H9 (cell line): Measurements from ENCODE around the gene MCHR2. TPM values are rescaled to one million over a fixed set of nuclear protein-coding genes. Genes with fewer than 3 reads are reported as not detected.
A peak's percentile ranks its signal among the peaks of the same experiment; 100 is the strongest.
"Not testable (repeated sequence)": the region's sequence is repeated elsewhere in the genome, so short reads cannot be mapped to it uniquely, and the experiment has no call there.

Experiments used
- DNase-seq: peaks from one replicate; pipeline ENCODE4 v3.0.0-alpha.2; 2017
- H2AFZ ChIP-seq: one replicate; pipeline ENCODE4 v1.6.1; 2013; ENCODE audit warnings: mild to moderate bottlenecking, low read length, control low read depth, moderate library complexity
- H2AK5ac ChIP-seq: 2 replicates; pipeline ENCODE4 v1.6.1; 2013; ENCODE audit warnings: low read length, control low read depth, mixed read lengths; ENCODE audit not compliant: insufficient read length
- H2BK120ac ChIP-seq: one replicate; pipeline ENCODE4 v1.6.1; 2013; ENCODE audit warnings: low read depth, mild to moderate bottlenecking, low read length, control low read depth, inconsistent platforms; ENCODE audit not compliant: poor library complexity, severe bottlenecking
- H2BK12ac ChIP-seq: 2 replicates; pipeline ENCODE4 v1.6.1; 2013; ENCODE audit warnings: low read length, control low read depth, mixed read lengths, low read depth; ENCODE audit not compliant: insufficient read length
- H2BK15ac ChIP-seq: 2 replicates; pipeline ENCODE4 v1.6.1; 2013; ENCODE audit warnings: low read depth, low read length, control low read depth
- H2BK20ac ChIP-seq: one replicate; pipeline ENCODE4 v1.6.1; 2013; ENCODE audit warnings: low read depth, mild to moderate bottlenecking, low read length, control low read depth, inconsistent platforms; ENCODE audit not compliant: poor library complexity, severe bottlenecking
- H2BK5ac ChIP-seq: 2 replicates; pipeline ENCODE4 v1.6.1; 2013; ENCODE audit warnings: low read length, control low read depth, mixed read lengths; ENCODE audit not compliant: insufficient read length
- H3K14ac ChIP-seq: 2 replicates; pipeline ENCODE4 v1.6.1; 2013; ENCODE audit warnings: low read length, control low read depth; ENCODE audit not compliant: insufficient read depth
- H3K18ac ChIP-seq: 2 replicates; pipeline ENCODE4 v1.6.1; 2013; ENCODE audit warnings: low read depth, mild to moderate bottlenecking, mixed read lengths, low read length, control low read depth; ENCODE audit not compliant: insufficient read length
- H3K23ac ChIP-seq: 2 replicates; pipeline ENCODE4 v1.6.1; 2013; ENCODE audit warnings: low read length, control low read depth, mixed read lengths, low read depth; ENCODE audit not compliant: insufficient read length
- H3K23me2 ChIP-seq: 2 replicates; pipeline ENCODE4 v1.6.1; 2013; ENCODE audit warnings: low read depth, mild to moderate bottlenecking, mixed read lengths, low read length, control low read depth; ENCODE audit not compliant: insufficient read length, poor library complexity, severe bottlenecking
- H3K27ac ChIP-seq: 2 replicates; pipeline ENCODE4 v1.5.1; 2013; ENCODE audit warnings: low read length, control low read depth, mixed read lengths, low read depth; ENCODE audit not compliant: insufficient read length
- H3K27me3 ChIP-seq: 2 replicates; pipeline ENCODE4 v1.6.1; 2013; ENCODE audit warnings: low read length, control low read depth, inconsistent platforms; ENCODE audit not compliant: insufficient read depth
- H3K4ac ChIP-seq: 2 replicates; pipeline ENCODE4 v1.6.1; 2013; ENCODE audit warnings: low read depth, mild to moderate bottlenecking, control low read depth, inconsistent platforms, low read length, moderate library complexity
- H3K4me1 ChIP-seq: 2 replicates; pipeline ENCODE4 v1.6.1; 2013; ENCODE audit warnings: low read length, control low read depth, inconsistent platforms; ENCODE audit not compliant: insufficient read depth
- H3K4me2 ChIP-seq: 2 replicates; pipeline ENCODE4 v1.6.1; 2013; ENCODE audit warnings: low read length, control low read depth, mixed read lengths; ENCODE audit not compliant: insufficient read length, insufficient read depth
- H3K56ac ChIP-seq: 2 replicates; pipeline ENCODE4 v1.6.1; 2013; ENCODE audit warnings: low read depth, mild to moderate bottlenecking, mixed read lengths, low read length, control low read depth; ENCODE audit not compliant: insufficient read length
- H3K79me1 ChIP-seq: 2 replicates; pipeline ENCODE4 v1.6.1; 2013; ENCODE audit warnings: low read depth, mild to moderate bottlenecking, moderate library complexity, low read length, control low read depth, inconsistent platforms; ENCODE audit not compliant: insufficient read depth, poor library complexity, severe bottlenecking
- H3K79me2 ChIP-seq: 2 replicates; pipeline ENCODE4 v1.6.1; 2013; ENCODE audit warnings: low read length, control low read depth, inconsistent platforms; ENCODE audit not compliant: insufficient read depth
- H3K9ac ChIP-seq: 2 replicates; pipeline ENCODE4 v1.6.1; 2013; ENCODE audit warnings: low read length, control low read depth, mixed read lengths; ENCODE audit not compliant: insufficient read length; ENCODE audit errors: extremely low read depth
- H3K9me3 ChIP-seq: one replicate; pipeline ENCODE4 v1.6.1; 2013; ENCODE audit warnings: low read depth, low read length, inconsistent platforms; ENCODE audit not compliant: control insufficient read depth
- H3T11ph ChIP-seq: one replicate; pipeline ENCODE4 v1.6.1; 2013; ENCODE audit warnings: mild to moderate bottlenecking, low read length, control low read depth, inconsistent platforms
- H4K20me1 ChIP-seq: one replicate; pipeline ENCODE4 v1.6.1; 2013; ENCODE audit not compliant: control insufficient read depth, insufficient read length, insufficient read depth
- H4K5ac ChIP-seq: 2 replicates; pipeline ENCODE4 v1.6.1; 2013; ENCODE audit warnings: low read depth, mild to moderate bottlenecking, mixed read lengths, low read length, control low read depth; ENCODE audit not compliant: insufficient read length
- H4K8ac ChIP-seq: replicated peaks from 2 replicates; pipeline ENCODE4 v1.6.1; 2013; ENCODE audit warnings: low read length, control low read depth, mixed read lengths, low read depth; ENCODE audit not compliant: insufficient read length
- H4K91ac ChIP-seq: 2 replicates; pipeline ENCODE4 v1.6.1; 2013; ENCODE audit warnings: low read depth, mild to moderate bottlenecking, moderate library complexity, mixed read lengths, low read length, control low read depth; ENCODE audit not compliant: insufficient read length
- H3K27ac Mint-ChIP-seq, 3 experiments: 2 replicates in 2 of 3; 3 replicates in 1 of 3; pipeline ENCODE4 v1.8.0; 2020 to 2021; ENCODE audit warnings: mixed read lengths in 3 of 3, mild to moderate bottlenecking in 1 of 3, moderate library complexity in 1 of 3
- H3K27me3 Mint-ChIP-seq: 2 replicates; pipeline ENCODE4 v1.8.0; 2021; ENCODE audit warnings: low read depth, mild to moderate bottlenecking, moderate library complexity, mixed read lengths
- H3K36me3 Mint-ChIP-seq, 3 experiments: 2 replicates in 2 of 3; 3 replicates in 1 of 3; pipeline ENCODE4 v1.8.0; 2020 to 2021; ENCODE audit warnings: low read depth in 3 of 3, mixed read lengths in 3 of 3; ENCODE audit not compliant: insufficient read depth in 1 of 3
- H3K4me1 Mint-ChIP-seq, 2 experiments: 2 replicates each; pipeline ENCODE4 v1.8.0; 2020; ENCODE audit warnings: mixed read lengths in 2 of 2
- H3K4me3 Mint-ChIP-seq, 2 experiments: 2 replicates in 1 of 2; 3 replicates in 1 of 2; pipeline ENCODE4 v1.8.0; 2020 to 2021; ENCODE audit warnings: mild to moderate bottlenecking in 2 of 2, mixed read lengths in 2 of 2, moderate library complexity in 1 of 2
- H3K9me3 Mint-ChIP-seq, 2 experiments: 2 replicates in 1 of 2; 3 replicates in 1 of 2; pipeline ENCODE4 v1.8.0; 2020; ENCODE audit warnings: mild to moderate bottlenecking in 2 of 2, mixed read lengths in 2 of 2, moderate library complexity in 1 of 2
- WGBS: extraction: QIAGEN DNeasy Blood & Tissue Kit; methylation state at CpG from one replicate; pipeline ENCODE4 v1.1.7; 2013; ENCODE audit warnings: missing lambda C conversion rate, low lambda C conversion rate, mixed read lengths; ENCODE audit not compliant: insufficient read length; ENCODE audit errors: extremely low coverage; 5-methylcytosine and 5-hydroxymethylcytosine counted together
- long read RNA-seq: library from polyadenylated mRNA; unstranded; transcript quantifications from one replicate; pipeline ENCODE4 v2.0.0, GENCODE V29; 2020
- total RNA-seq: library from RNA; stranded (reverse); gene quantifications from 2 replicates; pipeline ENCODE4 v1.2.1, GENCODE V29; 2021
- TF ChIP-seq, protein P1 (sequence below): fragments of 200-600 bp; sonication (generic); conservative IDR thresholded peaks from 3 replicates; pipeline ENCODE4 v1.8.0; 2021; ENCODE audit warnings: antibody characterized with exemption, mild to moderate bottlenecking

The MCHR2 gene
- total RNA-seq: not detected in 2 replicates
- long read RNA-seq: 0 reads

- peaks cover 58% of the 10 kb centered on the region for H3K27me3 Mint-ChIP-seq
- peak; percentile 45 for DNase-seq
- H3K4me1 Mint-ChIP-seq: peaks cover 6 to 12% of the 10 kb centered on the region in 2 experiments
- no peak within 1 kb of the TSS for H2BK12ac ChIP-seq
- H3K4me1 ChIP-seq: no peaks in the 10 kb centered on the region
- no peak within 1 kb of the TSS; the same call in 1 of the 2 replicates for H3K14ac ChIP-seq
- no peak within 1 kb of the TSS for H2BK15ac ChIP-seq
- no peaks in the 10 kb centered on the region for H4K20me1 ChIP-seq
- H3K79me1 ChIP-seq: no peaks in the 10 kb centered on the region
- H3K4ac ChIP-seq: no peak within 1 kb of the TSS
- no peak within 1 kb of the TSS for H3K18ac ChIP-seq
- H3K36me3 Mint-ChIP-seq: no peaks in the 10 kb centered on the region
- H3K27me3 ChIP-seq: peaks cover 14% of the 10 kb centered on the region; the same call in 1 of the 2 replicates
- no peak within 1 kb of the TSS for H2BK5ac ChIP-seq
- H3K79me2 ChIP-seq: no peaks in the 10 kb centered on the region
- peak within 1 kb of the TSS; percentile 46 for H3K4me2 ChIP-seq
- no peak within 1 kb of the TSS for H3K56ac ChIP-seq
- no CpG with 5 or more reads among the region's 64 CpGs for WGBS
- H2BK120ac ChIP-seq: no peak within 1 kb of the TSS
- peak within 1 kb of the TSS; percentile 84 to 91 for H3K4me3 Mint-ChIP-seq
- peaks cover 7% of the 10 kb centered on the region for H3K23me2 ChIP-seq
- TF ChIP-seq, protein P1, sequence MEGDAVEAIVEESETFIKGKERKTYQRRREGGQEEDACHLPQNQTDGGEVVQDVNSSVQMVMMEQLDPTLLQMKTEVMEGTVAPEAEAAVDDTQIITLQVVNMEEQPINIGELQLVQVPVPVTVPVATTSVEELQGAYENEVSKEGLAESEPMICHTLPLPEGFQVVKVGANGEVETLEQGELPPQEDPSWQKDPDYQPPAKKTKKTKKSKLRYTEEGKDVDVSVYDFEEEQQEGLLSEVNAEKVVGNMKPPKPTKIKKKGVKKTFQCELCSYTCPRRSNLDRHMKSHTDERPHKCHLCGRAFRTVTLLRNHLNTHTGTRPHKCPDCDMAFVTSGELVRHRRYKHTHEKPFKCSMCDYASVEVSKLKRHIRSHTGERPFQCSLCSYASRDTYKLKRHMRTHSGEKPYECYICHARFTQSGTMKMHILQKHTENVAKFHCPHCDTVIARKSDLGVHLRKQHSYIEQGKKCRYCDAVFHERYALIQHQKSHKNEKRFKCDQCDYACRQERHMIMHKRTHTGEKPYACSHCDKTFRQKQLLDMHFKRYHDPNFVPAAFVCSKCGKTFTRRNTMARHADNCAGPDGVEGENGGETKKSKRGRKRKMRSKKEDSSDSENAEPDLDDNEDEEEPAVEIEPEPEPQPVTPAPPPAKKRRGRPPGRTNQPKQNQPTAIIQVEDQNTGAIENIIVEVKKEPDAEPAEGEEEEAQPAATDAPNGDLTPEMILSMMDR: no peak
- H3K9ac ChIP-seq: peak within 1 kb of the TSS; percentile 48
- H4K8ac ChIP-seq: no peak within 1 kb of the TSS
- no peaks in the 10 kb centered on the region for H3K9me3 ChIP-seq
- no peak within 1 kb of the TSS for H4K91ac ChIP-seq
- H3T11ph ChIP-seq: no peak within 1 kb of the TSS
- H4K5ac ChIP-seq: no peak within 1 kb of the TSS
- peak within 1 kb of the TSS; percentile 94 for H2AFZ ChIP-seq
- H3K27ac Mint-ChIP-seq: no peak within 1 kb of the TSS
- H2AK5ac ChIP-seq: no peak within 1 kb of the TSS
- no peak within 1 kb of the TSS for H3K23ac ChIP-seq
- no peak within 1 kb of the TSS for H3K27ac ChIP-seq
- H2BK20ac ChIP-seq: no peak within 1 kb of the TSS
- no peaks in the 10 kb centered on the region for H3K9me3 Mint-ChIP-seq
Observed at GRCh38 chr6:99993533-99994251, at the start of gene MCHR2. MCHR2 (minus strand) TSS chr6:99994223; CDS start chr6:99956147, 38,076 bp downstream.

DNA sequence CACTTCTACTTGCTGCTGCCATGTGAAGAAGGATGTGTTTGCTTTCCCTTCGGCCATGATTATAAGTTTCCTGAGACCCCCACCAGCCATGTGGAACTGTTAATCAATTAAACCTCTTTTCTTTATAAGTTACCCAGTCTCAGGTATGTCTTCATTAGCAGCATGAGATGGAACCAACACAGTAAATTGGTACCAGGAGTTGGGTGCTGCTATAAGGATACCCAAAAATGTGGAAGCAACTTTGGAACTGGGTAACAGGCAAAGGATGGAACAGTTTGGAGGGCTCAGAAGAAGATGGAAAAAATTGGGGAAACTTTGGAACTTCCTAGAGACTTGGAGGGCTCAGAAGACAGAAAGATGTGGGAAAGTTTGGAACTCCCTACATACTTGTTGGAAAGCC, 44.5 kb upstream of the MCHR2 start:
- Mint-ChIP-seq H3K36me3 (peaks cover 0 to 12% (median 2%) of the 10 kb centered on the region in 3 experiments; a peak in 3 of 7 replicates), H3K9me3 (peaks cover 13 to 15% of the 10 kb centered on the region in 2 experiments)
- not testable (repeated sequence) for H3K4ac ChIP-seq, H3K27me3 Mint-ChIP-seq, H3K79me1 ChIP-seq, H2BK15ac ChIP-seq, H4K20me1 ChIP-seq, H3K4me1 ChIP-seq, H2AK5ac ChIP-seq, H2BK120ac ChIP-seq, H3K79me2 ChIP-seq, H3K18ac ChIP-seq, DNase-seq, H3K4me3 Mint-ChIP-seq, H3K4me1 Mint-ChIP-seq, H2BK12ac ChIP-seq, H3K23ac ChIP-seq, H4K5ac ChIP-seq, H3T11ph ChIP-seq, H2BK5ac ChIP-seq, H3K27ac ChIP-seq, H4K8ac ChIP-seq, H3K56ac ChIP-seq, H3K23me2 ChIP-seq, H4K91ac ChIP-seq, H2AFZ ChIP-seq, H3K9me3 ChIP-seq, H2BK20ac ChIP-seq, H3K14ac ChIP-seq, H3K9ac ChIP-seq, H3K27ac Mint-ChIP-seq, H3K27me3 ChIP-seq, H3K4me2 ChIP-seq
- WGBS: no CpG with 5 or more reads among the region's 1 CpG
